Activated T-helper 1 cell treated with anti-CD3 and anti-CD28 coated beads, Interleukin-12 subunit alpha, Interleukin-12 subunit beta, Interleukin-2, Interleukin-4 antibody, amounts not matched to agents 30 ng/mL and 10 ng/mL and 1 ng/mL, durations not matched to agents 14 hours and 24 hours and 36 hours (primary cell): ENCODE data around the gene LIN37. TPM values are rescaled to one million over a fixed set of nuclear protein-coding genes. Genes with fewer than 3 reads are reported as not detected.

Source experiments
- DNase-seq: peaks from one replicate; pipeline ENCODE4 v3.0.0; 2021; ENCODE audit warnings: low spot score
- H3K27ac Mint-ChIP-seq: one replicate; pipeline ENCODE4 v1.8.0; 2021; ENCODE audit warnings: mild to moderate bottlenecking, mixed read lengths
- H3K27me3 Mint-ChIP-seq: one replicate; pipeline ENCODE4 v1.8.0; 2022; ENCODE audit warnings: mild to moderate bottlenecking, moderate library complexity, mixed read lengths; ENCODE audit not compliant: insufficient read depth
- H3K36me3 Mint-ChIP-seq: one replicate; pipeline ENCODE4 v1.8.0; 2021; ENCODE audit warnings: low read depth, mixed read lengths
- H3K4me1 Mint-ChIP-seq: one replicate; pipeline ENCODE4 v1.8.0; 2021; ENCODE audit warnings: low read depth, mixed read lengths
- H3K4me3 Mint-ChIP-seq: one replicate; pipeline ENCODE4 v1.8.0; 2021; ENCODE audit warnings: mild to moderate bottlenecking, moderate library complexity, mixed read lengths
- H3K9me3 Mint-ChIP-seq: one replicate; pipeline ENCODE4 v1.8.0; 2021; ENCODE audit warnings: mixed read lengths
- intact Hi-C: fragments of 100-400 bp; cut with micrococcal nuclease; formaldehyde crosslinking; loops from one replicate; pipeline ENCODE4 v1.15.1; 2024
- total RNA-seq: library from RNA; stranded (reverse); gene quantifications from 2 replicates; pipeline ENCODE4 v1.2.3, GENCODE V29; 2022

The LIN37 gene
- total RNA-seq, 1 donor from 2014 or later: 9.3 TPM

- Mint-ChIP-seq H3K36me3 (peaks cover 31% of the 10 kb centered on the region), H3K27ac (peak overlapping the region; percentile 98), H3K4me1 (peaks cover 64% of the 10 kb centered on the region), H3K4me3 (peak overlapping the region; percentile 99), H3K9me3 (no peaks in the 10 kb centered on the region), H3K27me3 (no peaks in the 10 kb centered on the region)
- intact Hi-C loops: loop anchor here (5.0 kb wide), 2 partner anchors 168 to 297 kb away; partner anchors contain the start of genes ALKBH6 and TMEM147
- DNase-seq: no peak
Observed at GRCh38 chr19:35715355-35715809, 33.0 kb upstream of the LIN37 start.

- H3K4me1 Mint-ChIP-seq: peaks cover 56% of the 10 kb centered on the region
- no peaks in the 10 kb centered on the region for H3K9me3 Mint-ChIP-seq
- H3K36me3 Mint-ChIP-seq: peaks cover 33% of the 10 kb centered on the region
- no peak for DNase-seq
- H3K4me3 Mint-ChIP-seq: peak overlapping the region; percentile 99
- intact Hi-C loops: loop anchor here (2.0 to 5.0 kb wide), 3 partner anchors 169 to 399 kb away; partner anchors contain the start of genes ALKBH6, POLR2I, TBCB and TMEM147
- H3K27ac Mint-ChIP-seq: peak overlapping the region; percentile 98
- no peaks in the 10 kb centered on the region for H3K27me3 Mint-ChIP-seq
Observed at GRCh38 chr19:35715981-35716800, 32.2 kb upstream of the LIN37 start.

GRCh38 chr19:35716801-35717664 lies 31.3 kb upstream of the LIN37 start:
- Mint-ChIP-seq H3K4me1 (peaks cover 50% of the 10 kb centered on the region), H3K36me3 (peaks cover 40% of the 10 kb centered on the region), H3K4me3 (peak overlapping the region; percentile 99), H3K27me3 (no peaks in the 10 kb centered on the region), H3K27ac (peak overlapping the region; percentile 98), H3K9me3 (no peaks in the 10 kb centered on the region)
- DNase-seq: peak; percentile 97
- intact Hi-C loops: loop anchor here (1.0 to 5.0 kb wide), 15 partner anchors 15 to 398 kb away; partner anchors contain the start of genes ALKBH6, ARHGAP33, COX6B1 and NFKBID

GRCh38 chr19:35717665-35718344 lies 30.6 kb upstream of the LIN37 start, which contains the start of gene KMT2B:
TSS of gene KMT2B (plus strand) at chr19:35718003. CDS start at chr19:35718019, 16 bp downstream.
- peak within 1 kb of the TSS; percentile 98 for H3K27ac Mint-ChIP-seq
- H3K4me3 Mint-ChIP-seq: peak within 1 kb of the TSS; percentile 99
- peaks cover 47% of the 10 kb centered on the region for H3K36me3 Mint-ChIP-seq
- intact Hi-C loops: loop anchor here (1.0 to 5.0 kb wide), 15 partner anchors 16 to 397 kb away; partner anchors contain the start of genes ALKBH6, ARHGAP33, COX6B1 and NFKBID
- H3K9me3 Mint-ChIP-seq: no peaks in the 10 kb centered on the region
- no peaks in the 10 kb centered on the region for H3K27me3 Mint-ChIP-seq
- DNase-seq: no peak
- H3K4me1 Mint-ChIP-seq: peaks cover 42% of the 10 kb centered on the region

- Mint-ChIP-seq H3K27ac (peak overlapping the region; percentile 93), H3K36me3 (peaks cover 49% of the 10 kb centered on the region), H3K4me3 (peak overlapping the region; percentile 95), H3K4me1 (peaks cover 37% of the 10 kb centered on the region), H3K9me3 (no peaks in the 10 kb centered on the region), H3K27me3 (no peaks in the 10 kb centered on the region)
- peak; percentile 47 for DNase-seq
- intact Hi-C loops: loop anchor here (5.0 kb wide), 2 partner anchors 171 to 294 kb away; partner anchors contain the start of genes ALKBH6 and TMEM147
Observed at GRCh38 chr19:35718345-35719041, 29.9 kb upstream of the LIN37 start.

GRCh38 chr19:35719402-35720162 lies 28.8 kb upstream of the LIN37 start:
- H3K36me3 Mint-ChIP-seq: peaks cover 46% of the 10 kb centered on the region
- peak overlapping the region; percentile 95 for H3K4me3 Mint-ChIP-seq
- no peak for DNase-seq
- peaks cover 26% of the 10 kb centered on the region for H3K4me1 Mint-ChIP-seq
- no peaks in the 10 kb centered on the region for H3K9me3 Mint-ChIP-seq
- intact Hi-C loops: loop anchor here (5.0 kb wide), 2 partner anchors 172 to 293 kb away; partner anchors contain the start of genes ALKBH6 and TMEM147
- peak overlapping the region; percentile 93 for H3K27ac Mint-ChIP-seq
- no peaks in the 10 kb centered on the region for H3K27me3 Mint-ChIP-seq

GRCh38 chr19:35720163-35720524 lies 28.2 kb upstream of the LIN37 start:
- Mint-ChIP-seq H3K36me3 (peaks cover 47% of the 10 kb centered on the region), H3K9me3 (no peaks in the 10 kb centered on the region), H3K27ac (peak overlapping the region; percentile 21), H3K4me3 (peak overlapping the region; percentile 28), H3K27me3 (no peaks in the 10 kb centered on the region), H3K4me1 (peaks cover 22% of the 10 kb centered on the region)
- intact Hi-C loops: no loop called here
- DNase-seq: no peak

GRCh38 chr19:35720648-35721047 lies 27.7 kb upstream of the LIN37 start:
- H3K27ac Mint-ChIP-seq: peak overlapping the region; percentile 29
- H3K9me3 Mint-ChIP-seq: no peaks in the 10 kb centered on the region
- DNase-seq: no peak
- intact Hi-C loops: no loop called here
- peaks cover 22% of the 10 kb centered on the region for H3K4me1 Mint-ChIP-seq
- peaks cover 51% of the 10 kb centered on the region for H3K36me3 Mint-ChIP-seq
- H3K27me3 Mint-ChIP-seq: no peaks in the 10 kb centered on the region
- no peak overlapping the region for H3K4me3 Mint-ChIP-seq

- H3K4me3 Mint-ChIP-seq: no peak overlapping the region
- H3K36me3 Mint-ChIP-seq: peaks cover 55% of the 10 kb centered on the region
- H3K27ac Mint-ChIP-seq: no peak overlapping the region
Observed at GRCh38 chr19:35721374-35721773, 27.0 kb upstream of the LIN37 start.

GRCh38 chr19:35722461-35722860 lies 25.9 kb upstream of the LIN37 start:
- Mint-ChIP-seq H3K4me3 (no peak overlapping the region), H3K9me3 (no peaks in the 10 kb centered on the region), H3K36me3 (peaks cover 57% of the 10 kb centered on the region), H3K4me1 (peaks cover 16% of the 10 kb centered on the region), H3K27me3 (no peaks in the 10 kb centered on the region), H3K27ac (no peak overlapping the region)
- no peak for DNase-seq
- intact Hi-C loops: no loop called here

More at GRCh38 chr19:35721374-35721773, 27.0 kb upstream of the LIN37 start:
- Mint-ChIP-seq H3K4me1 (peaks cover 20% of the 10 kb centered on the region), H3K9me3 (no peaks in the 10 kb centered on the region), H3K27me3 (no peaks in the 10 kb centered on the region)
- intact Hi-C loops: no loop called here
- DNase-seq: no peak

- Mint-ChIP-seq H3K36me3 (peaks cover 58% of the 10 kb centered on the region), H3K27me3 (no peaks in the 10 kb centered on the region), H3K4me3 (no peak overlapping the region), H3K9me3 (no peaks in the 10 kb centered on the region), H3K27ac (no peak overlapping the region), H3K4me1 (peaks cover 16% of the 10 kb centered on the region)
- intact Hi-C loops: no loop called here
- DNase-seq: no peak
Observed at GRCh38 chr19:35722897-35723296, 25.5 kb upstream of the LIN37 start.
